HG03097 (cell line): ENCODE data around the gene BEAN1.

Source experiments
- ATAC-seq: cut with Tn5 transposase; IDR thresholded peaks from one replicate; pipeline ENCODE4 v1.9.1; 2021; ENCODE audit not compliant: unreplicated experiment, low FRiP score

The BEAN1 gene

DNA sequence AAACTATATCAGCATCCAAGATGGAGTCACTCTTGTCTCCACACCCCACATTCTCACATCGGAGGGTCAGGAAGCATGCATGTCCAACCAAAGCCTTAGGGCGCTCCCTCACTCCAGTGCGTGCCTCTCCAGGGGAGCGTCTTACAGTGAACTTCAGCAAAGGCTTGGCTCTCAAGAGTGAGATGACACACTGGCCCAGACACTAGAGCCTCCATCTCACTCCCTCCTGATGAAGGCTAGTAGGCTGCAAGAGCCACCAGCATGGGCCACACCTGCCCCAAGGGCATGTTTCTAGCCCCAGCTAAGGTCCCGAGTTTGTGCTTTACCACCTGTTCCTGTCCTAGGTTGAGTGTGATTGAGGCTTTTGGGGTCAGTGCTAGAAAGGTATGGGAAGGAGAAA, 40.5 kb downstream of the BEAN1 start:
- ATAC-seq, result no peak

DNA sequence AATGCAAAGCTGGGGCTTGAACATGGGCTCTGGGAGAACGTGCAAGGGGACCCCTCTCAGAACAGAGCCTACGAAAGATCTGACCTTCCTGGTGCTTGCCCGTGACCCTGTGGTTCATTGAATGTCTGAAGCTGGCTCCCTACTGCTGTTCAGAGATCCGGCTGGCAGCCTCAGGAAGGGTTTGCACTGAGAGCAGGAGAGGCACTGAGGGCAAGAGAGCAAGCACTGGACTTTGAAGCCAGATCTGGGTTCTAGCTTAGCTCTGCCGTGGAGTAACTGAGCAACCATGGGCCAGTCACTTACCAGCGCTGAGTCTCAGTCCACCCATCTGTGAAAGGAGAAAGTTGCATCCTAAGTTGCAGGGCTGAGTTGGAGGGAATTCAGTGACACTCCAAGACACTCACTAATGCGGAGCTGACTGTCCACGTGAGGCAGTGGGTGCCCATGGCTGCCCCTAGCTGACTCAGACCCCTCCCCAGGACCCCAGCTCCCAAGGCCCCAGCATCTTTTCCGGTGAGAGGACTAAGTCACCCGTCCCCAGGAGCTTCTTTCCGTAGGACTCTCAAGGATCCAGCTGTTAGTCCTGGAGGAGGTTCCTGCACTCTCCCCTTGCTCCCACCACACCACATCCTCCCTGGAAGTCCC, 41.3 kb downstream of the BEAN1 start:
- no peak for ATAC-seq

GRCh38 chr16:66469291-66469946, 42.3 kb downstream of the BEAN1 start:
- no peak for ATAC-seq

GRCh38 chr16:66469947-66470546, 43.0 kb downstream of the BEAN1 start:
- no peak for ATAC-seq

DNA sequence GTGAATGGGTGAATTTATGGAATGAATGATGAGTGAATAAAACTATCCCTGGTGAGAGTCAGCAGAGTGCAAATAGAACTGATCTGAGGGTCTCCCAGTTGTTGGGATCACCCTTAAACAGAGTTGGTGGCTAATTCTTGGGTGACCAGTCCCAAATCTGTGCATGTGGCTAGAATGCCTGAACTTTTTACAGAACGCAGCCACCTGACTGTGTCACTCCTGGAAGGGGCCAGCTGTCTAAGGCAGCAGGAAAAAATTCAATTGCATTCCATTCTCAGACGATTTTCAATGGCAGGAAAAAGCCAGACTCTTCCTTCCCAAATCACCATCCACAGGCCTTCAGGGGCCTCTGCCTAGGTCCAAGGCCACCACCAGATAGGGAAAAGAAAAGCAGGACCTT, 43.5 kb downstream of the BEAN1 start:
- no peak for ATAC-seq

- no peak for ATAC-seq
Measured at GRCh38 chr16:66471264-66471663, 44.2 kb downstream of the BEAN1 start.

DNA sequence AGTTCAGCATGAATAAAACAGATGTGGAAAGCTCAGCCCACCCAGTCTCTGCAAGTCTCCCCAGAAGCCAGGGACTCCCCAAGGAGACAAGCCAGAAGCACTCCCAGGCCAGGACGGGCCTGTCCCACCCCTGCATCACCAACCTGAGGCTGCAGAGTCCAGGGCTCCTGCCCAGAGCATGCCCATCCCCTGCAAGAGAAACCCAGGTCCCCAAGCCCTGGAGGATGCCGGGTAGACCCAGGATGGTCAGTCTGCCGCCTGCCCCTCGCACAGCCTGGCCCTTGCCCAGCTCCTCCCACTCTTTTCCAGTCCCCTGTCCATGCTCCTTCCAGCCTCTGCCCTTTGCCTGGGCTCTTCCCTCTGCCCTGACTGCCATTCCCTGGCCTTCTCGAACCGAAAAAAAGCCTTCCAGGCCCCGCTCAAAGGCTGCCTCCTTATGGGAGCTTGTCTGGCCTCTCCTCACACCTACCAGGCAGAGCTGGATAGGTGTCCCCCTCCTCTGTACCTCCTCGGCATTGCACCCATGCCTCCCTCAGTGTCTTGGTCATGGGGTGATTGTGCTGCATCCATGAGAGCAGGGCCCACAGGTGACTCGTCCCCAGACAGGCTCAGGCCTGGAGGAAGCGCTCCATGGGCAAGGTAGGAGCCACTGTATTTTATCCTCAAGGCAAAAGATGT, 44.8 kb downstream of the BEAN1 start:
- no peak for ATAC-seq

DNA sequence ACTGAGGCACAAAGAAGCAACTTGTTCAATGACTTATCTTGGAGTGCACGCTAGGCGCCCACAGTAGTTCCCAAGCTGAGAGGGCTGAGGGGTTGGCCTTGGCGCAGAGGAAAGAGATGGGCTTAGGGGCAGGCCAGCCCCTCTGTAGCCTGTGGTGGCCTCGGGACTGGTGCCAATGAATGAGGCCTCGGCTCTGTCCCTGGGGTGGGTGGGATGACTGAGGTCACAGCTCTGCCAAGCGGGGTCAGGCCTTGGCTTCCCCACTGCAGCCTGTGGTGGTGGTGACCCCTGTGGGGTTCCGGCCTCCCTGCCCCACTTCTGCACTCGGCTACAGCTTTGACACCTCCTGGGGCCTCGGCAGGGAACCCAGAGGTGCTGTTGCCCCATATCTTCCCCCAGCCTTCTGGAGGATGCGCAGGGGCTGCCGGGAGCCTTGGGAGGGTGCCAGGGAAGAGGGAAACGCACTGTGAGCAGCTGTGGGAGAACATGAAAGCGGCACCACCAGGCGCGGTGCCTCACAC, 46.0 kb downstream of the BEAN1 start:
- ATAC-seq, result no peak

- ATAC-seq, result no peak
Measured at GRCh38 chr16:66473654-66474519, 46.8 kb downstream of the BEAN1 start.

DNA sequence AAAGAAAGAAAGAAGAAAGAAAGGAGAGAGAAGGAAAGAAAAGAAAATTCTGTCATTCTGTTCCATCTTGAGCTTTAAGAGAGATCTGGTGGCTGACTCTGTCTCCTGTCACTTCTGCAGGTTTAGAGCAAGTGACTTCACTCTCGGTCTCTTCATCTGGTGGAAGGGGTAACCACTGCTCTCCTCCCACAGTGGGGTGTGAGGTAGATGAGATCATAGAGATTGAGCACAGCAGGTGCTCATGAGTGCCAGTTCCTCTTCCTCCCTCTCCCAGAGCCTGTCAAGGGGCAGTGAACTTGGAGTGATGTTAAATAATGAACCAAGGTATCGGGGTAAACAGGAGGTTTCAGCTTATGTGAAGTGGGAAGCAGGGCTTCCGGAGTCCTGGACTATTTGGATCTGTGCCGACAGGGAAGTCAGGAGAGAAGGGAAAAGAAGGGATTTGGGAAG, 47.7 kb downstream of the BEAN1 start:
- ATAC-seq, result peak; percentile 90

DNA sequence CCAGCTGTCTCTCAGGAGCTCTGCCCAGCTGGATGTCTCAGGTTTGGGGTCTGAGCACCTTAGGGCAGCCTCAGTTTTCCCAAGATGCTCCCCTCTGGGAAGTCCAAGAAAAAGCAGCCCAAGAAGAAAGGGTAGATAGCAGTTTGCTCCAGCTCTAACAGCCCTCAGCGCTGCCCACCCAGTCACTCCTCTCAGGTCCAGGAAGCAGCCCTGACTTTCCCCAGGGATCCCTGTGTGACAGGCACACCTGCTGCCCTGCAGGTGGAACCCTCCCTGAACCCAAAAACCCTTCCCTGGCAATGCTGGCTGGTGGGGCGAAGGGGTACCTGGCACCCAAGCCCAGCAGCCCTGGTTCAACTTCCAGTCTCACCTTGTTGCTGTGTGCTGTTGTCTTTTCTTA, 48.1 kb downstream of the BEAN1 start:
- no peak for ATAC-seq

GRCh38 chr16:66476328-66477027, 49.4 kb downstream of the BEAN1 start:
- no peak for ATAC-seq

- no peak for ATAC-seq
Measured at GRCh38 chr16:66477028-66477515, 50.0 kb downstream of the BEAN1 start.

GRCh38 chr16:66478733-66479511, 51.8 kb downstream of the BEAN1 start:
- ATAC-seq, result no peak

DNA sequence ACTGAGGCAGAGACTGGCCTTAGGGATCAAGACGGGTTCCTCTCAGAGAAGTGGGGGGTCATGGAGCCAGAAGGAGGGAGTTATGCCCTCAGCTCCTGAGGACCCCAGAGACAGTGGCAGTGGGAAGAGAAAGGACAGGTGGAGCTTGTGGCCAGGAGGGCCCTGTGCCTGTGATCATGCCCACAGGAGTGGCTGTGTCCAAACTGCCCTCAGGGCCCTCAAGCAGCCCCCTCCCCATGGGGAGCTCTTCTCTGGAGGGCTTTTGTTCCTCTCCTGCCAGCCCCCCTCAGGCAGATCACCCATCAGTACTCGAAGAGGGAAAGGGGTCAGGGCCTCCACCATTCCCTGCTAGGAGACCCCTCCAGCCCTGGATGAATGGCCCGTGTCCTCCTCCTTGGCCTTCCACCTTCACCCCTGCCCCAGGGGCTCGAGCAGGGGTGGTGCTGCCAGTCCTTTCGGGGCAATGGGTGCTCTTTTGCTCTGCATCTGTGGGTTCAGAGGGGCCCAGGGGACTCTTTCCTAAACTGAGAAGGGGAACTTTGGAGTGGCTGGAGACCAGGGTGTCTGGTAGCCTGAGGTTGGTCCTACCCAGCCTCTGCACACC, 52.7 kb downstream of the BEAN1 start:
- no peak for ATAC-seq

GRCh38 chr16:66480265-66481080, 53.4 kb downstream of the BEAN1 start:
- no peak for ATAC-seq

DNA sequence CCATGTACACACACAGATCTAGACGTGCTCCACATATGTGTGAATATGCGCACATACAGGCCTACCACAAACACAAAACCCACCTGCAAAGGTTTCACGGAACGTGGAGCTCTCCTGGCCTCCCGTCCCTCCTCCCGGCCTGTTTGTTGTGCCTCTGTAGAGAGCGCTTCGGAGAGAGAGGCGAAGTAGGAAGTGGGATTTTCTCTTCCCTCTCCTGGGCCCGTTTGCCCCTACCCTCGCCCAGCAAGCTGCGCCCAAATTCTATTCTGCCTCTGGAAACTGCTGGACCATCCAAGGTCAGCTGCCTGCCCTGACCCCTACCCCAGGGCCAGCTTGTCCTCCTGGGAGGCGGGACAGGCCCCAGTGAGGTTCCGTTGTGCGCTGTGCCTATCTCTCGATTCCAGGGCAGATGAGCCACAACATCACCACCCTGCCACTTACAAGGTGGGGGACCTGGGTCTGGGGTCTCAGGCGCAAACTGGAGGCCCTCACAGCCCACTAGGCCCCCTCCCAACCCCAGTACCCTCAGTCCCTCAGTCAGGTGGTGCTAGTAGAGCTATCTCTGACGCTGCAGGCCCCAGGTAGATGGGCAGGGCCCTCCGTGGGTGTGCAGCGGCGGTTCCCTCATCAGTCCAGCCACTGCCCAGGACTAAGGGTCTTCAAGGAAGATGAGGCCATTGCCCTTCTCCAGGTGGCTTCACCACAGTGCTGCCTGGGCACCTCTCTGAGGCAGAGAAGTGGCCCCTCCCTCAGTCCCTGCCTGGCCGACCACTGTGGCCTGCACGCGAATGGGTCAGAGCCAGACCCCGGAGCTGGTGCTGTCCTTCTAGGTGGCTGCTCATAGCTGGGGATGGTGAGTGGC, 54.2 kb downstream of the BEAN1 start:
- no peak for ATAC-seq
